Ovary (tissue), 9 donors: ENCODE results near the gene NPAS3. TPM values are rescaled to one million over a fixed set of nuclear protein-coding genes. Genes with fewer than 3 reads are reported as not detected.

Experiments used
- DNase-seq, 5 donors: peaks; one replicate each; pipeline ENCODE4 v3.0.0-alpha.2; 2019 to 2020
- H3K27ac ChIP-seq, 2 donors: fragments of 200-600 bp; one replicate each; pipeline versions ENCODE4 v1.5.1 to v1.8.0; 2019 to 2022
- H3K27me3 ChIP-seq: fragments of 200-600 bp; one replicate; pipeline ENCODE4 v1.8.0; 2022
- H3K36me3 ChIP-seq: fragments of 200-600 bp; sonication (generic); one replicate; pipeline ENCODE4 v1.5.1; 2019
- H3K4me1 ChIP-seq: one replicate; pipeline ENCODE4 v1.8.1; 2013; ENCODE audit warnings: mild to moderate bottlenecking, moderate library complexity; ENCODE audit not compliant: insufficient read depth
- H3K4me3 ChIP-seq: fragments of 200-600 bp; sonication (generic); one replicate; pipeline ENCODE4 v1.5.1; 2017
- H3K9me3 ChIP-seq, 2 donors: fragments of 200-600 bp in 1 of 2; sonication (generic) in 1 of 2; one replicate each; pipeline versions ENCODE4 v1.5.1 to v1.8.1; 2013 to 2019; ENCODE audit warnings: mild to moderate bottlenecking in 1 of 2, moderate library complexity in 1 of 2
- EP300 ChIP-seq: sonication (generic); formaldehyde crosslinking; IDR thresholded peaks from one replicate; pipeline ENCODE4 v1.6.1; 2017; ENCODE audit warnings: antibody characterized with exemption
- POLR2A ChIP-seq: fragments of 450-650 bp; IDR thresholded peaks from one replicate; pipeline ENCODE4 v1.6.1; 2017; ENCODE audit warnings: antibody characterized with exemption, mild to moderate bottlenecking, moderate library complexity
- WGBS, 3 donors: extraction: QIAGEN DNeasy Blood & Tissue Kit in 1 of 3; methylation state at CpG; one replicate each; pipeline versions ENCODE4 v1.1.5 to v1.1.7; 2013 to 2017; 5-methylcytosine and 5-hydroxymethylcytosine counted together
- intact Hi-C, 4 donors: fragments of 100-400 bp; cut with DNase I; formaldehyde crosslinking; loops; one replicate each; pipeline versions ENCODE4 v1.11.0 to v1.15.1; 2022 to 2023
- polyA plus RNA-seq, 2 donors: library from polyadenylated mRNA; stranded (reverse); fragments of 200-250 nt in 1 of 2; fragments of 350-450 nt in 1 of 2; fragmentation: Illumina TruSeq in 1 of 2; extraction: RNeasy Lipid Tissue Mini Kit (QIAGEN cat#74804) in 1 of 2; gene quantifications; one replicate each; pipeline ENCODE4 v1.2.3, GENCODE V29; 2013 to 2014
- total RNA-seq, 7 donors: library from RNA; depleted of rRNA in 2 of 7; stranded (reverse); fragments of >200 nt in 2 of 7; fragmentation: NEBNext Ultra II Directional in 3 of 7; extraction: Animal tissue kit (Norgen Biotek cat#: 25700) in 3 of 7; gene quantifications; one replicate each; pipeline versions ENCODE4 v1.1.0 to v1.2.4, GENCODE V29; 2016 to 2023
- TF ChIP-seq, protein P1 (sequence below), 3 donors: fragments of 450-650 bp in 2 of 3; fragments of 200-600 bp in 1 of 3; IDR thresholded peaks; one replicate each; pipeline versions ENCODE4 v1.5.1 to v1.8.0; 2016 to 2022; ENCODE audit warnings: antibody characterized with exemption in 3 of 3, mild to moderate bottlenecking in 1 of 3
- donor health status: DM: no; HTN: no; CAD: no; lungs with moderate emphysema.
- donor health status: DM: no; HTN: no; CAD: no.
- donor health status: Bipolar disorder and iron deficiency.
- donor health status: DM: yes; HTN: yes; CAD: no.
- donor health status: DM: no; HTN: no; CAD: no.
- donor health status: DM: yes; HTN: yes; CAD: no.

The NPAS3 gene
- total and polyA plus RNA-seq, 9 donors: 1.9 to 15.4 (median 11.4) TPM

DNA sequence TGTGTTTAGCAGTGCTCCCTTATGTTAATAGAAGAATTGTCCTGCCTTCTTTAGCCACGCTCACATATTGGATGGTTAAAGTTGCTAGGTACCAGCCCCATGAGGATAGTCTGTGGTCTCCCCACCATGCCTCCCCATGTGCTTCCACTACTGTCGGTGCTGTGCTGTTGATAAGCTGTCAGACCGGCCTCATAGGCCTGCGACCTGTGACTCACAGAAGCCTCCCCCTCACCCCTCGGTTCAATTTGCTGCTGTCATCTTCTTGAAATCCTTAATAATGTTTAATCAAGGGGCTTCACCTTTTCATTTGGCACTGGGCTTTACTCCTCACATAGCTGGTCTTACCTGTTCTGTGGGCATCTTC lies 227.2 kb downstream of the NPAS3 start:
- no peak for DNase-seq
- TF ChIP-seq, protein P1, sequence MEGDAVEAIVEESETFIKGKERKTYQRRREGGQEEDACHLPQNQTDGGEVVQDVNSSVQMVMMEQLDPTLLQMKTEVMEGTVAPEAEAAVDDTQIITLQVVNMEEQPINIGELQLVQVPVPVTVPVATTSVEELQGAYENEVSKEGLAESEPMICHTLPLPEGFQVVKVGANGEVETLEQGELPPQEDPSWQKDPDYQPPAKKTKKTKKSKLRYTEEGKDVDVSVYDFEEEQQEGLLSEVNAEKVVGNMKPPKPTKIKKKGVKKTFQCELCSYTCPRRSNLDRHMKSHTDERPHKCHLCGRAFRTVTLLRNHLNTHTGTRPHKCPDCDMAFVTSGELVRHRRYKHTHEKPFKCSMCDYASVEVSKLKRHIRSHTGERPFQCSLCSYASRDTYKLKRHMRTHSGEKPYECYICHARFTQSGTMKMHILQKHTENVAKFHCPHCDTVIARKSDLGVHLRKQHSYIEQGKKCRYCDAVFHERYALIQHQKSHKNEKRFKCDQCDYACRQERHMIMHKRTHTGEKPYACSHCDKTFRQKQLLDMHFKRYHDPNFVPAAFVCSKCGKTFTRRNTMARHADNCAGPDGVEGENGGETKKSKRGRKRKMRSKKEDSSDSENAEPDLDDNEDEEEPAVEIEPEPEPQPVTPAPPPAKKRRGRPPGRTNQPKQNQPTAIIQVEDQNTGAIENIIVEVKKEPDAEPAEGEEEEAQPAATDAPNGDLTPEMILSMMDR (IDR thresholded peaks at IDR 0.05): no peak
- TF ChIP-seq EP300 (no peak), POLR2A (no peak)
- no peak overlapping the region for H3K4me3 ChIP-seq
- WGBS, 3 donors: 81 to 90% (median 88%) methylated on average over 5 of the region's 5 CpGs
- intact Hi-C loops: no loop called here
- no peaks in the 10 kb centered on the region for H3K9me3 ChIP-seq
- H3K27me3 ChIP-seq: no peaks in the 10 kb centered on the region
- no peak overlapping the region for H3K27ac ChIP-seq
- no peaks in the 10 kb centered on the region for H3K4me1 ChIP-seq
- H3K36me3 ChIP-seq: no peaks in the 10 kb centered on the region

DNA sequence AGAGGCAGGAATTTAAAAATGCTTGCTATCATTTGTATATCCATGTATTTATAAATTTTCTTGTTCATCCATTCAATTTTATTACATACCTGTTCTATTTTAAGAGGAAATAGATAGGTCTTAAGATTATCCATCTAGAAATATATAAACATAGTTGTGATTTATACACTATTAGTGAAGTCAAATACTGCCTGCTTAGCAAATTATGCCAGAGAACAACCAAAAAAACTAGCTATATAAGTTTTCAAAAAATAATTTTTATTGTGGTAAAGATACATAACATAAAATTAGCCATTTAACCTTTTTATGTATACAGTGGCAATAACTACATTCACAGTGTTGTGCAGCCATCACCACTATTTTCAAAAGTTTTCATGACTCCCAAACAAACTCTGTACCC lies 237.3 kb downstream of the NPAS3 start:
- TF ChIP-seq POLR2A (no peak), EP300 (no peak)
- TF ChIP-seq, protein P1 (IDR thresholded peaks at IDR 0.05): no peak

DNA sequence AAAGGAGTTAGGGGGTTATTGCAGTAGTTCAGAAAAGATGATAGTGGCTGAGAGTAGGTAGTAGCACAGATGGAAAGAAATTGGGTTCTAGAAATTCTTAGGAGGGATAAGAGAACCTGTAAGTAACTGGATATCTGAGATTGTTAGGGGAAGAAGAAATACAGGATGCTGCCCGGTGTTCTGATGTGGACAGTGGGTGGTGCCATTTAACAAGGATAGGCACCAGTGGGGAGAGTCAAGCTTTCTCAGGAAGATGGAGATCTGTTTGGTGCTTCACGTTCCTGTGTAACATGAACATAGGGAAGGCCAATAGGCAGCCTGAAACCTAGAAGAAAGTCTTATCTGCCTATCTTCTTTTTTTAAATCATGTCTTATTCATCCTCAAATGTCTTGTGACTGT lies 245.9 kb downstream of the NPAS3 start:
- Histone ChIP-seq H3K4me3 (no peak overlapping the region), H3K27ac (no peak overlapping the region), H3K36me3 (no peaks in the 10 kb centered on the region), H3K27me3 (no peaks in the 10 kb centered on the region), H3K9me3 (no peaks in the 10 kb centered on the region), H3K4me1 (no peaks in the 10 kb centered on the region)
- DNase-seq: no peak
- TF ChIP-seq EP300 (no peak), POLR2A (no peak)
- TF ChIP-seq, protein P1 (IDR thresholded peaks at IDR 0.05): no peak
- intact Hi-C loops: no loop called here
- WGBS, 3 donors: 67 to 76% (median 70%) methylated on average over 2 of the region's 2 CpGs

More for the DNA sequence above, 237.3 kb downstream of the NPAS3 start:
- no peak overlapping the region for H3K27ac ChIP-seq
- H3K9me3 ChIP-seq: no peaks in the 10 kb centered on the region
- no peaks in the 10 kb centered on the region for H3K36me3 ChIP-seq
- no peak for DNase-seq
- H3K4me3 ChIP-seq: no peak overlapping the region
- intact Hi-C loops: no loop called here
- H3K4me1 ChIP-seq: no peaks in the 10 kb centered on the region
- H3K27me3 ChIP-seq: no peaks in the 10 kb centered on the region

DNA sequence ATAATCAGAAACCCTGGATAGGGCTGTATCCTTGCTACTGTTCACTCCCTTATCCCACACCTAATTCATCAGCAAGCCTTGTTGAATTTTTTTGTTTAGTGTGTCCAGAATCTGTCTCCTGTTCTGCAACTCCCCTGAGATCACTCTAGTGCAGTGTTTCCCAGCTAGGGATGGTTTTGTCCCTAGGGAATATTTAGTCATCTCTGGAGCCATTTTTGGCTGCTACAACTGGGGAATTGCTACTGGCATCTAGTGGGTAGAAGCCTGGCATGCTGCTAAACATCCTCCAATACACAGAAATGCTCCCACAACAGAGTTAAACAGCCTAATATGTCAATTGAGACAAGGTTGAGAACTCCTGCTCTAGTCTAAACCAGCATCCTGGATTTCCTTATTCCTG lies 248.0 kb downstream of the NPAS3 start:
- Histone ChIP-seq H3K36me3 (no peaks in the 10 kb centered on the region), H3K4me1 (no peaks in the 10 kb centered on the region), H3K27me3 (no peaks in the 10 kb centered on the region), H3K9me3 (no peaks in the 10 kb centered on the region), H3K4me3 (no peak overlapping the region), H3K27ac (no peak overlapping the region)
- TF ChIP-seq, protein P1 (IDR thresholded peaks at IDR 0.05): no peak
- TF ChIP-seq POLR2A: no peak
- no peak for TF ChIP-seq EP300
- intact Hi-C loops: no loop called here
- no peak for DNase-seq

DNA sequence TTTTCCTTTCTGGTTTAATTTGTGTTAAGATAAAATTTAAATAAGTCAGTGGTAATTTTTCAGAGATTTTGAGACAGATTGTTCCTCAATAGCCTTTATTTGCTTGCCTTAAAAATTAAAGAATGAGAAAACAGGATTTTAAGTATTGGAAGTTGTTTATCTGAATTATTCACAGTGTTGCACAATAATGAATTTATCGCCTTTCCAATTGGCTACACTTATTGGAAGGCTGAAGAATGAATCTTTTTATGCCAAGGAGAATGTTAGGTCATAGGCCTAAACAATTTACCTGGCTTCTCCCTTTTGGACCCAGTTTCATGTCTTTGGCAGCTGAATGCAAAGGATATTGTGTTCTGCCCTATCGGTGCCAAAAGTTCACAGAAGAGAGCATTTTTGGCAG lies 250.2 kb downstream of the NPAS3 start:
- no peak for TF ChIP-seq EP300
- no peak for TF ChIP-seq POLR2A
- TF ChIP-seq, protein P1 (IDR thresholded peaks at IDR 0.05): no peak
- H3K4me3 ChIP-seq: no peak overlapping the region
- H3K27me3 ChIP-seq: no peaks in the 10 kb centered on the region
- intact Hi-C loops: no loop called here
- no peaks in the 10 kb centered on the region for H3K4me1 ChIP-seq
- H3K27ac ChIP-seq: no peak overlapping the region
- DNase-seq: no peak
- H3K9me3 ChIP-seq: no peaks in the 10 kb centered on the region
- H3K36me3 ChIP-seq: no peaks in the 10 kb centered on the region
- 75 to 87% (median 75%) methylated on average over 2 of the region's 2 CpGs for WGBS, 3 donors
